ENCODE results near the gene MORN1. TPM values are rescaled to one million over a fixed set of nuclear protein-coding genes. Genes with fewer than 3 reads are reported as not detected.

The MORN1 gene
- total RNA-seq, 1 donor = 13.4 TPM

DNA sequence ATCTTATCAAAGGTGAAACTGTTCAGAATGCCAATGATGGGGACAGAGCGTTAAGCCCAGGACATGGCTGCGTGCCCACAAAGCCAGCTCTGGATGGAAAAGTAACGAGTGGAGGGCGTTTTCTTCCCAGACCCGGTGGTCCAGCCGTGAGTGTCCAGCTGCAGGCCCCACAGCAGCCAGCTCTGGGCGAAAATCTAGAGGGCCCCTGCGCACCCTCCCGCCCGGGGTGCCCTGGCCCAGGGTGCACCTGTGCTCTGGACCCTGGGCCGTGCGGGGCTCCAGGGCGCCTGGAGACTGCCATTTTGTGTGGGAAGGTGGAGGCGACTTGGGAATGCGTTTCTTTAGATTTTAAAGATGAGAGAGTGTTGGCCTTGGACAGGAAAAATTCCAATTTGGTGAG lies 104.4 kb downstream of the MORN1 start:
- H2AFZ ChIP-seq (ENCODE audit: low read length) = no peak overlapping the region
- H3K27me3 ChIP-seq (ENCODE audit: insufficient read depth, low read length) = no peaks in the 10 kb centered on the region
- H3K4me3 ChIP-seq (ENCODE audit: insufficient read depth, low read length) = no peak overlapping the region
- peaks cover 91% of the 10 kb centered on the region for H3K79me2 ChIP-seq (ENCODE audit: insufficient read depth, low read length)
- no peak overlapping the region for H3K27ac ChIP-seq (ENCODE audit: low read depth, low read length)
- peaks cover 4% of the 10 kb centered on the region for H3K36me3 ChIP-seq (ENCODE audit: insufficient read depth, low read length)
- peaks cover 24% of the 10 kb centered on the region for H3K4me1 ChIP-seq (ENCODE audit: insufficient read depth, low read length)
- no peak for DNase-seq (ENCODE audit: insufficient read length, low spot score, missing footprints)
- H3K9me3 ChIP-seq (ENCODE audit: low read depth, low read length) = no peaks in the 10 kb centered on the region
- TF ChIP-seq, protein P1, sequence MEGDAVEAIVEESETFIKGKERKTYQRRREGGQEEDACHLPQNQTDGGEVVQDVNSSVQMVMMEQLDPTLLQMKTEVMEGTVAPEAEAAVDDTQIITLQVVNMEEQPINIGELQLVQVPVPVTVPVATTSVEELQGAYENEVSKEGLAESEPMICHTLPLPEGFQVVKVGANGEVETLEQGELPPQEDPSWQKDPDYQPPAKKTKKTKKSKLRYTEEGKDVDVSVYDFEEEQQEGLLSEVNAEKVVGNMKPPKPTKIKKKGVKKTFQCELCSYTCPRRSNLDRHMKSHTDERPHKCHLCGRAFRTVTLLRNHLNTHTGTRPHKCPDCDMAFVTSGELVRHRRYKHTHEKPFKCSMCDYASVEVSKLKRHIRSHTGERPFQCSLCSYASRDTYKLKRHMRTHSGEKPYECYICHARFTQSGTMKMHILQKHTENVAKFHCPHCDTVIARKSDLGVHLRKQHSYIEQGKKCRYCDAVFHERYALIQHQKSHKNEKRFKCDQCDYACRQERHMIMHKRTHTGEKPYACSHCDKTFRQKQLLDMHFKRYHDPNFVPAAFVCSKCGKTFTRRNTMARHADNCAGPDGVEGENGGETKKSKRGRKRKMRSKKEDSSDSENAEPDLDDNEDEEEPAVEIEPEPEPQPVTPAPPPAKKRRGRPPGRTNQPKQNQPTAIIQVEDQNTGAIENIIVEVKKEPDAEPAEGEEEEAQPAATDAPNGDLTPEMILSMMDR (IDR thresholded peaks at IDR 0.05; ENCODE audit: extremely low read depth, low read depth, low read length) = no peak
- peaks cover 69% of the 10 kb centered on the region for H4K20me1 ChIP-seq (ENCODE audit: insufficient read depth, low read length)
- H3K4me2 ChIP-seq (ENCODE audit: insufficient read depth, low read length) = no peak overlapping the region

DNA sequence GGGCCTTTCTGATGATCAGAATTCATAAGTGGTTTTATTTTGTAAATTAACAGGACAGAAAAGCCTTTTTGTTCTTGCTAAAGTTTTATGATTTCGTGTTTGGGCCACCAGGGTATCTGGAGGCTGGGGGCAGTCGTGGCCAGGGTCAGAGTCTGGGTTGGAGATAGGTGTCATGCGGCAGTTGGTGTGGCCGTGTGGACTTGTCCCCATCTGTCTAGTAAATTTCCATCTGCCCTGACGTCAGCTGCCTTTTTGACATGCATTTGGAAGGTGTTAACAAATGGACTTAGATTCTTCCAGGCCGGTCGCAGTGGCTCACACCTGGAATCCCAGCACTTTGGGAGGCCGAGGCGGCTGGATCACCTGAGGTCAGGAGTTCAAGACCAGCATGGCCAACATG lies 106.4 kb downstream of the MORN1 start:
- Histone ChIP-seq H4K20me1 (ENCODE audit: insufficient read depth, low read length) (peaks cover 59% of the 10 kb centered on the region), H3K4me3 (ENCODE audit: insufficient read depth, low read length) (no peak overlapping the region), H3K4me2 (ENCODE audit: insufficient read depth, low read length) (no peak overlapping the region), H3K4me1 (ENCODE audit: insufficient read depth, low read length) (peaks cover 5% of the 10 kb centered on the region), H2AFZ (ENCODE audit: low read length) (no peak overlapping the region), H3K27ac (ENCODE audit: low read depth, low read length) (no peak overlapping the region), H3K9me3 (ENCODE audit: low read depth, low read length) (no peaks in the 10 kb centered on the region), H3K36me3 (ENCODE audit: insufficient read depth, low read length) (peaks cover 4% of the 10 kb centered on the region), H3K27me3 (ENCODE audit: insufficient read depth, low read length) (no peaks in the 10 kb centered on the region), H3K79me2 (ENCODE audit: insufficient read depth, low read length) (peaks cover 80% of the 10 kb centered on the region)
- TF ChIP-seq, protein P1 (IDR thresholded peaks at IDR 0.05; ENCODE audit: extremely low read depth, low read depth, low read length) = no peak
- DNase-seq (ENCODE audit: insufficient read length, low spot score, missing footprints) = no peak

DNA sequence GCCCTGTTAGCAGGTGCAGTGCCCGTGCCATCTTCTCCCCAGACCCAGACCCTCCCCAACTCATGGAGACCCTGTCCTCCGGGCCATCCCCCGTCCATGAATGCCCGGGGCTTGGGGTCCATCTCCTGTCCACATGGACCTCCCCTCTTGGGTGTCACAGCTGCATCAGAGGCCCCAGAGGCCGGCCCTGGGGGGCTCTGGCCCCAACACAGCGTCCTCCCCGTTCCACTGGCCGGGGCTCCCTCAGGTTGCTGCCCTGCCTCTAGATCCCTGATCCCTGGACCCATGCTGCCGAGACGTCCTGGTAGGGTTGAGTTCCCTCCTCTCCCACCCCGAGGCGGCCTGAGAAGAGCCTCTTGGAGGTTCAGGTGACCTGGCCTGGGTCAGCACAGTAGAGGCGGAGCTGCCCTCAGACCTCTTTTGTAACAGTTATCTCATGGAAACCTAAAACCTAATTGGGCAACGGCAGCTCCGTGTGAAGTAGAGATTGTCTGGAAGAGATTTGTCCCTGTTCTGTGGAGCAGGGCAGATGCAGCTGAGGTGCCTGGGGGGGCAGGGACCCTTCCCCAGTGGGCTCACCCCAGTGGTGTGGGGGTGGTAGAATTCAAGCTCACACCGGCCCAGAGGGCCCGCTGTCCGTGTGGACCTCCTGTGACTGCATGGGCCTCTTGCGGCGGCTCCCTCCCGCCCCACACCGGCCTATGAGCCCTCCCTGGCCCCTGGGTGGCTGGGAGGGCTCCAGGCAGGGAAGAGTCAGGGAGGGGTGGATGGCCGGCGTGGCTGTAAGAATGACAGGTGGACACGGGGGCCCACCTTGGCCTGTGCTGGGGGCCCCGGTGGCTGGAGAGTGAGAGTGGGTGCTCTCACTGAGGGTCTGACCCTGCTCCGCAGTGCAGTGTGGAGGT lies 107.1 kb downstream of the MORN1 start:
- Histone ChIP-seq H3K4me3 (ENCODE audit: insufficient read depth, low read length) (no peak overlapping the region), H3K79me2 (ENCODE audit: insufficient read depth, low read length) (peaks cover 80% of the 10 kb centered on the region), H3K4me1 (ENCODE audit: insufficient read depth, low read length) (peaks cover 6% of the 10 kb centered on the region), H3K36me3 (ENCODE audit: insufficient read depth, low read length) (peaks cover 4% of the 10 kb centered on the region), H4K20me1 (ENCODE audit: insufficient read depth, low read length) (peaks cover 62% of the 10 kb centered on the region), H3K27ac (ENCODE audit: low read depth, low read length) (no peak overlapping the region), H3K4me2 (ENCODE audit: insufficient read depth, low read length) (no peak overlapping the region), H2AFZ (ENCODE audit: low read length) (no peak overlapping the region), H3K9me3 (ENCODE audit: low read depth, low read length) (no peaks in the 10 kb centered on the region), H3K27me3 (ENCODE audit: insufficient read depth, low read length) (no peaks in the 10 kb centered on the region)
- DNase-seq (ENCODE audit: insufficient read length, low spot score, missing footprints) = no peak
- TF ChIP-seq, protein P1 (IDR thresholded peaks at IDR 0.05; ENCODE audit: extremely low read depth, low read depth, low read length) = no peak

DNA sequence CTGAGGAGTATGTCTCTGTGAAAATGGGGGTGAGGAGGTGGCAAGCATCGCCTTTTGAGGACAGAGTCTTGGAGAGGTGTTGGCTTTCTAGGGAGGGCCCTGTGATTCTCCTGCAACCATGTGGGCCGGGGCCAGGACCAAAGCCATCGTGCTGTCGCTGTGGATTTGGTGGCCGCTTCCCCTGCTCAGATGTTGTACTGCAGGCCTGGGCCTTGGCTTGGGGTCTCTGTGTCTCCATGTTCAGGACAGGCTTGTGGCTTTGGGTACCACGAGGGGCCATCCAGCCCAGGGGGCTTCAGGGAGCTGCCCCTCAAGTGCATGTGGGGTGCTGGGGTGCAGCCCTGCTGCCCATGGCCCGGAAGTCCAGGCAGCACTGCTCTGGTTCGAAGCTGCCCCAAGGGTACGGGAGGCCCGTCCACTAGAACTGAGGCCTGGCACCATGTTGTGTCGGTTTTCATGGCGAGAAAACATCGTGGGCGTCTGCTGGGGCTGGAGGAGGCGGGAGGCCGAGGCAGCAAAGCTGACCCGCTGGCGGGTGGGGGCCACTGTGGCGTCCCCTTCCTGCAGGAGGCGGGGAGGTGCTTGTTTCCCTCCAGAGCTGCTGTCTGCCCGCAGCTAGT lies 107.9 kb downstream of the MORN1 start:
- peaks cover 80% of the 10 kb centered on the region for H3K79me2 ChIP-seq (ENCODE audit: insufficient read depth, low read length)
- no peak overlapping the region for H3K4me3 ChIP-seq (ENCODE audit: insufficient read depth, low read length)
- no peak overlapping the region for H2AFZ ChIP-seq (ENCODE audit: low read length)
- H3K36me3 ChIP-seq (ENCODE audit: insufficient read depth, low read length) = peaks cover 4% of the 10 kb centered on the region
- TF ChIP-seq, protein P1 (IDR thresholded peaks at IDR 0.05; ENCODE audit: extremely low read depth, low read depth, low read length) = no peak
- H3K4me2 ChIP-seq (ENCODE audit: insufficient read depth, low read length) = no peak overlapping the region
- no peaks in the 10 kb centered on the region for H3K27me3 ChIP-seq (ENCODE audit: insufficient read depth, low read length)
- H3K9me3 ChIP-seq (ENCODE audit: low read depth, low read length) = no peaks in the 10 kb centered on the region
- no peak overlapping the region for H3K27ac ChIP-seq (ENCODE audit: low read depth, low read length)
- H3K4me1 ChIP-seq (ENCODE audit: insufficient read depth, low read length) = peaks cover 12% of the 10 kb centered on the region
- H4K20me1 ChIP-seq (ENCODE audit: insufficient read depth, low read length) = peaks cover 62% of the 10 kb centered on the region
- DNase-seq (ENCODE audit: insufficient read length, low spot score, missing footprints) = no peak
